ENCODE results near the gene SLC25A23.

DNA sequence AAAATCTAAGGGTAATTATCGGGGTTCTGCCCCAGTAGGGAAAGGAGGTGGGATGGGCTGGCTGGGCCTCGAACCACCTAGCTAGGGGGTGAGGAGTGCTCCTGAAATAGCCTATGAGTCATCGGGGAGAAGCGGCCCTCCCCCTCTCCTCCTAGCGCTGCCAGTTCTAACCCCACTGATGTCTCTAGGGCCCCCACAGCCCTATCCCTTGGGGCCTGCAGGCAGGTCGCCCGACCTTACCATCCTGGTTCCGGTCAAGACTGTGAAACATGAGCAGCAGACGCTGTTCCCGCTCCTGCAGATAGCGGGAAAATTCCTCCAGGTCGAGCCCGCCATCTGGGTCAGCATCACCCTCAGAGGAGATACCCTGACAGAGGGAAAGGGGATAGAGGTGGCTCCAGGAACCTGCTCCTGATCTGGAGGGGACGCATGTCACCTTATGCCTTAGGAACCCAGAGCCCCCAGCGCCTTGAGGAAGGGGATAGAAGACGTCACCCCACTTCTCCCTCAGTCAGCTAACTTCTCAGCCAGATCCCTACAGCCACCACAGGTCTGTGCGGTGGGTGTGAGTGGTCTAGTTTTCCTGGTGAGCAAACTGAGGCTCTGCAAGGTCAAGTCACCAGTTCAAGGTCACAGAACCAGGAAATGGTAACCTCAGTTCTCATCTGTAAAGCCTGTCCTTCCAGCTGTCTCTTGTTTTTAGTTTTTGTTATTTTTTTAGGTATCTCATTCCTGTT lies 1.5 kb downstream of the SLC25A23 start:
- TF ChIP-seq, protein P1, sequence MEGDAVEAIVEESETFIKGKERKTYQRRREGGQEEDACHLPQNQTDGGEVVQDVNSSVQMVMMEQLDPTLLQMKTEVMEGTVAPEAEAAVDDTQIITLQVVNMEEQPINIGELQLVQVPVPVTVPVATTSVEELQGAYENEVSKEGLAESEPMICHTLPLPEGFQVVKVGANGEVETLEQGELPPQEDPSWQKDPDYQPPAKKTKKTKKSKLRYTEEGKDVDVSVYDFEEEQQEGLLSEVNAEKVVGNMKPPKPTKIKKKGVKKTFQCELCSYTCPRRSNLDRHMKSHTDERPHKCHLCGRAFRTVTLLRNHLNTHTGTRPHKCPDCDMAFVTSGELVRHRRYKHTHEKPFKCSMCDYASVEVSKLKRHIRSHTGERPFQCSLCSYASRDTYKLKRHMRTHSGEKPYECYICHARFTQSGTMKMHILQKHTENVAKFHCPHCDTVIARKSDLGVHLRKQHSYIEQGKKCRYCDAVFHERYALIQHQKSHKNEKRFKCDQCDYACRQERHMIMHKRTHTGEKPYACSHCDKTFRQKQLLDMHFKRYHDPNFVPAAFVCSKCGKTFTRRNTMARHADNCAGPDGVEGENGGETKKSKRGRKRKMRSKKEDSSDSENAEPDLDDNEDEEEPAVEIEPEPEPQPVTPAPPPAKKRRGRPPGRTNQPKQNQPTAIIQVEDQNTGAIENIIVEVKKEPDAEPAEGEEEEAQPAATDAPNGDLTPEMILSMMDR (IDR thresholded peaks at IDR 0.05): no peak
- no peak for TF ChIP-seq POLR2A (IDR thresholded peaks at IDR 0.05)

Measured in ovary (tissue), 3 donors.